Natural killer cell (primary cell): Measurements from ENCODE around the gene TGFBR2. TPM values are rescaled to one million over a fixed set of nuclear protein-coding genes. Genes with fewer than 3 reads are reported as not detected.
A peak's percentile ranks its signal among the peaks of the same experiment; 100 is the strongest.

Experiments used
- ATAC-seq, 3 donors: fragments of 150-1000 bp in 2 of 3; fragments of 200-7000 bp in 1 of 3; cut with Tn5 transposase; 1 replicate in 1 of 3; 2 replicates in 2 of 3; pipeline ENCODE4 v1.10.0; 2021; ENCODE audit warnings: mild to moderate bottlenecking in 2 of 3, moderate library complexity in 2 of 3
- DNase-seq, 2 donors: peaks; one replicate each; pipeline versions ENCODE4 v3.0.0 to v3.0.0-alpha.2; 2013 to 2021; ENCODE audit warnings: mixed read lengths in 1 of 2
- H3K27ac ChIP-seq: one replicate; pipeline ENCODE4 v1.5.1; 2013; ENCODE audit warnings: mild to moderate bottlenecking, low read length
- H3K27me3 ChIP-seq: one replicate; pipeline ENCODE4 v1.6.1; 2013; ENCODE audit warnings: low read length; ENCODE audit not compliant: control insufficient read depth, insufficient read depth
- H3K36me3 ChIP-seq: one replicate; pipeline ENCODE4 v1.6.1; 2013; ENCODE audit warnings: low read length; ENCODE audit not compliant: control insufficient read depth, insufficient read depth
- H3K4me1 ChIP-seq: one replicate; pipeline ENCODE4 v1.6.1; 2013; ENCODE audit warnings: low read length; ENCODE audit not compliant: control insufficient read depth, insufficient read depth
- H3K4me3 ChIP-seq: one replicate; pipeline ENCODE4 v1.5.1; 2013; ENCODE audit warnings: low read length
- H3K9me3 ChIP-seq: one replicate; pipeline ENCODE4 v1.6.1; 2013; ENCODE audit warnings: low read length; ENCODE audit not compliant: control insufficient read depth, insufficient read depth
- H3K27ac Mint-ChIP-seq, 2 donors: one replicate each; pipeline ENCODE4 v1.8.0; 2022; ENCODE audit warnings: mild to moderate bottlenecking in 2 of 2, mixed read lengths in 2 of 2, moderate library complexity in 1 of 2
- H3K27me3 Mint-ChIP-seq, 2 donors: one replicate each; pipeline ENCODE4 v1.8.0; 2022; ENCODE audit warnings: low read depth in 2 of 2, mixed read lengths in 2 of 2
- H3K36me3 Mint-ChIP-seq: one replicate; pipeline ENCODE4 v1.8.0; 2022; ENCODE audit warnings: mixed read lengths
- H3K4me1 Mint-ChIP-seq, 2 donors: one replicate each; pipeline ENCODE4 v1.8.0; 2022; ENCODE audit warnings: mixed read lengths in 2 of 2
- H3K4me3 Mint-ChIP-seq: one replicate; pipeline ENCODE4 v1.8.0; 2022; ENCODE audit warnings: mild to moderate bottlenecking, moderate library complexity, mixed read lengths
- H3K9me3 Mint-ChIP-seq, 2 donors: one replicate each; pipeline ENCODE4 v1.8.0; 2022; ENCODE audit warnings: mixed read lengths in 2 of 2
- CTCF ChIP-seq: fragments of 200-600 bp; IDR thresholded peaks from one replicate; pipeline ENCODE4 v1.8.0; 2022; ENCODE audit warnings: antibody characterized with exemption
- WGBS: methylation state at CpG from one replicate; pipeline ENCODE4 v1.1.7; 2013; ENCODE audit warnings: missing lambda C conversion rate; ENCODE audit not compliant: insufficient coverage; 5-methylcytosine and 5-hydroxymethylcytosine counted together
- intact Hi-C: fragments of 100-400 bp; cut with micrococcal nuclease; formaldehyde crosslinking; loops from one replicate; pipeline ENCODE4 v1.14.2; 2022
- total RNA-seq, 4 donors: library from RNA; stranded (reverse); fragments of 120-200 nt in 1 of 4; gene quantifications; one replicate each; pipeline versions ENCODE4 v1.2.3 to v1.2.4, GENCODE V29; 2013 to 2022

Gene TGFBR2
- total RNA-seq, 3 donors from 2014 or later (not counting 1 experiment from before 2014, with no cell fraction given) = 70.4 to 113 (median 99.3) TPM

GRCh38 chr3:30671527-30672286, 65.3 kb downstream of the TGFBR2 start:
- WGBS = 99% methylated on average over 20 of the region's 20 CpGs
- Histone ChIP-seq H3K36me3 (peaks cover 68% of the 10 kb centered on the region), H3K4me1 (peaks cover 5% of the 10 kb centered on the region), H3K27me3 (no peaks in the 10 kb centered on the region), H3K9me3 (no peaks in the 10 kb centered on the region), H3K27ac (no peak overlapping the region), H3K4me3 (no peak overlapping the region)
- H3K4me3 Mint-ChIP-seq = no peak overlapping the region
- no peak for TF ChIP-seq CTCF
- H3K9me3 Mint-ChIP-seq = no peaks in the 10 kb centered on the region
- H3K27ac Mint-ChIP-seq = peak overlapping the region; percentile 63 to 84
- DNase-seq (peak in 1 of 2 donors; percentile 42), ATAC-seq (no peak)
- H3K36me3 Mint-ChIP-seq = peaks cover 29% of the 10 kb centered on the region
- H3K27me3 Mint-ChIP-seq = no peaks in the 10 kb centered on the region
- H3K4me1 Mint-ChIP-seq = peaks cover 75 to 87% of the 10 kb centered on the region in 2 donors
- intact Hi-C loops = no loop called here

DNA sequence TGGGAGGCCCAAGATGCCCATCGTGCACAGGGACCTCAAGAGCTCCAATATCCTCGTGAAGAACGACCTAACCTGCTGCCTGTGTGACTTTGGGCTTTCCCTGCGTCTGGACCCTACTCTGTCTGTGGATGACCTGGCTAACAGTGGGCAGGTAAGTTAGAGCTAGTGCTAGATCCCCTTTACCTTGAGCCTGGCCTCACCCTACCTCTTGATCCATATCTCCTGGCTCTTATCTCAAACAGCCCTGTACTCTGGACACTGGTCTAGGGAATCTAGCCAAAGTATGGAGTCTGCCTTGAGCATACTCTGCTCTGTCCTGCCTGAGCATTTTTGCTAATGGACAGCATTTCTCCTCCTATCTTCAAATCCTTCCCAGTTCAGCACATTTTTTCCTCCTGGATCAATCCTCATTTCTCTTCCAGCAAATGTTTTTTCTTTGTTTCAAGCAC, 65.9 kb downstream of the TGFBR2 start:
- Histone ChIP-seq H3K4me3 (no peak overlapping the region), H3K27me3 (no peaks in the 10 kb centered on the region), H3K36me3 (peaks cover 74% of the 10 kb centered on the region), H3K4me1 (peaks cover under 1% of the 10 kb centered on the region), H3K9me3 (no peaks in the 10 kb centered on the region), H3K27ac (no peak overlapping the region)
- peak overlapping the region; percentile 63 to 84 for H3K27ac Mint-ChIP-seq
- no peak overlapping the region for H3K4me3 Mint-ChIP-seq
- intact Hi-C loops = no loop called here
- ATAC-seq (no peak), DNase-seq (no peak)
- peaks cover 34% of the 10 kb centered on the region for H3K36me3 Mint-ChIP-seq
- no peak for TF ChIP-seq CTCF
- H3K9me3 Mint-ChIP-seq = no peaks in the 10 kb centered on the region
- peaks cover 75 to 90% of the 10 kb centered on the region in 2 donors for H3K4me1 Mint-ChIP-seq
- H3K27me3 Mint-ChIP-seq = no peaks in the 10 kb centered on the region
- WGBS = 100% methylated on average over 4 of the region's 4 CpGs

- no peak for ATAC-seq
- H3K27ac ChIP-seq = no peak overlapping the region
Observed at GRCh38 chr3:30672959-30673358, 66.6 kb downstream of the TGFBR2 start.

More at GRCh38 chr3:30672959-30673358, 66.6 kb downstream of the TGFBR2 start:
- WGBS = 99% methylated on average over 4 of the region's 4 CpGs
- Histone ChIP-seq H3K9me3 (no peaks in the 10 kb centered on the region), H3K4me1 (no peaks in the 10 kb centered on the region), H3K36me3 (peaks cover 79% of the 10 kb centered on the region), H3K4me3 (no peak overlapping the region), H3K27me3 (no peaks in the 10 kb centered on the region)
- Mint-ChIP-seq H3K36me3 (peaks cover 40% of the 10 kb centered on the region), H3K4me3 (no peak overlapping the region), H3K9me3 (no peaks in the 10 kb centered on the region), H3K27ac (peak overlapping the region; percentile 63 to 84), H3K4me1 (peaks cover 80 to 90% of the 10 kb centered on the region in 2 donors), H3K27me3 (no peaks in the 10 kb centered on the region)
- DNase-seq = no peak
- no peak for TF ChIP-seq CTCF
- intact Hi-C loops = no loop called here
